Neural progenitor cell (in vitro differentiated cells): Measurements from ENCODE around the gene CWC22.

Experiments
- EZH2 ChIP-seq: fragments of 200-600 bp; sonication (generic); IDR thresholded peaks from 2 replicates; pipeline ENCODE4 v1.6.1; 2017; ENCODE audit warnings: antibody characterized with exemption, mild to moderate bottlenecking, moderate library complexity
- EZH2phosphoT487 ChIP-seq: fragments of 200-600 bp; sonication (generic); IDR thresholded peaks from 2 replicates; pipeline ENCODE4 v1.6.1; 2017; ENCODE audit warnings: antibody characterized with exemption
- TF ChIP-seq, protein P1 (sequence below): fragments of 200-600 bp; sonication (generic); IDR thresholded peaks from 2 replicates; pipeline ENCODE4 v1.5.1; 2017; ENCODE audit warnings: antibody characterized with exemption, mild to moderate bottlenecking

DNA sequence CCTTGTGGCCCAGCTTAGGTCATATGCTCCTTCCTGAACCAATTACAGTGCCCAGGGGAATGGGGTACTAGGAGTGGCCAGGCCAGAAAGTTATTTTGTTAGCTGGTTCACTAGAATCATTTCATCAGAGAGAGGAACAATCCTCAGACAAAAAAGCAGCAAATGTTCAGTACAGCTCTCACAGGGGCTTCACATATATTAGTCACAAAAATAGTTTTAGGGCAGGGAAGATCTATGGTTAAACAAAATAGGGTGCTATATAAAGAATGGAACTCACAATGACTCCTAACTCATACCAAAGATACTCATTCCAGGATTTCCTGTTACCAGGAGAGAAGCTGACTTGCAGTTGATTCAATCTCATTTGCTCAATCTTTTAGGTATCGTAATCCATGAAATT is 71.0 kb downstream of the CWC22 start:
- TF ChIP-seq, protein P1, sequence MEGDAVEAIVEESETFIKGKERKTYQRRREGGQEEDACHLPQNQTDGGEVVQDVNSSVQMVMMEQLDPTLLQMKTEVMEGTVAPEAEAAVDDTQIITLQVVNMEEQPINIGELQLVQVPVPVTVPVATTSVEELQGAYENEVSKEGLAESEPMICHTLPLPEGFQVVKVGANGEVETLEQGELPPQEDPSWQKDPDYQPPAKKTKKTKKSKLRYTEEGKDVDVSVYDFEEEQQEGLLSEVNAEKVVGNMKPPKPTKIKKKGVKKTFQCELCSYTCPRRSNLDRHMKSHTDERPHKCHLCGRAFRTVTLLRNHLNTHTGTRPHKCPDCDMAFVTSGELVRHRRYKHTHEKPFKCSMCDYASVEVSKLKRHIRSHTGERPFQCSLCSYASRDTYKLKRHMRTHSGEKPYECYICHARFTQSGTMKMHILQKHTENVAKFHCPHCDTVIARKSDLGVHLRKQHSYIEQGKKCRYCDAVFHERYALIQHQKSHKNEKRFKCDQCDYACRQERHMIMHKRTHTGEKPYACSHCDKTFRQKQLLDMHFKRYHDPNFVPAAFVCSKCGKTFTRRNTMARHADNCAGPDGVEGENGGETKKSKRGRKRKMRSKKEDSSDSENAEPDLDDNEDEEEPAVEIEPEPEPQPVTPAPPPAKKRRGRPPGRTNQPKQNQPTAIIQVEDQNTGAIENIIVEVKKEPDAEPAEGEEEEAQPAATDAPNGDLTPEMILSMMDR, result no peak
- TF ChIP-seq EZH2phosphoT487, result no peak
- TF ChIP-seq EZH2, result no peak
